Measurements from ENCODE around the gene TMEM269. TPM values are rescaled to one million over a fixed set of nuclear protein-coding genes. Genes with fewer than 3 reads are reported as not detected.

Gene TMEM269
- total and polyA plus RNA-seq, 9 of the 15 experiments (the other 6 are each of a cell fraction or from before 2014, with no cell fraction given), result 0.09 to 0.49 (median 0.21) TPM

GRCh38 chr1:42817976-42818375 lies 33.2 kb downstream of the TMEM269 start (continued):
- TF ChIP-seq YY1 (IDR thresholded peaks at IDR 0.05; ENCODE audit: borderline replicate concordance in 1 of 3, control insufficient read depth in 1 of 3, extremely low read depth in 1 of 3, insufficient read depth in 3 of 3, insufficient read length in 1 of 3, insufficient replicate concordance in 2 of 3, low read depth in 1 of 3, low read length in 2 of 3) (no peak), HDAC8 (tag; IDR thresholded peaks at IDR 0.05) (no peak), MXD1 (CRISPR knock-in tag; IDR thresholded peaks at IDR 0.05; ENCODE audit: borderline replicate concordance, poor library complexity, severe bottlenecking) (no peak), ZBTB40 (IDR thresholded peaks at IDR 0.05) (0 out of 2 replicates have a peak, but pooled peaks have one; percentile 27), ZBTB40 (CRISPR knock-in tag; IDR thresholded peaks at IDR 0.05) (no peak), ELK1 (CRISPR knock-in tag; IDR thresholded peaks at IDR 0.05) (no peak), RBBP5 (IDR thresholded peaks at IDR 0.05; ENCODE audit: borderline replicate concordance, insufficient read depth, low read length, poor library complexity, severe bottlenecking) (peak; percentile 7), RCOR1 (IDR thresholded peaks at IDR 0.05; ENCODE audit: borderline replicate concordance in 1 of 2, low read depth in 2 of 2, low read length in 2 of 2) (no peak), ZKSCAN1 (IDR thresholded peaks at IDR 0.05; ENCODE audit: low read depth, low read length) (no peak), CCAR2 (IDR thresholded peaks at IDR 0.05; ENCODE audit: low read depth, low read length) (no peak)
